GM19043 (cell line): Measurements from ENCODE around the gene JPH3.

Experiments used
- ATAC-seq: cut with Tn5 transposase; IDR thresholded peaks from one replicate; pipeline ENCODE4 v1.9.1; 2021; ENCODE audit warnings: low read depth; ENCODE audit not compliant: unreplicated experiment

The JPH3 gene

GRCh38 chr16:87648236-87648635 lies 45.9 kb downstream of the JPH3 start:
- no peak for ATAC-seq

- no peak for ATAC-seq
Observed at GRCh38 chr16:87648698-87649487, 46.6 kb downstream of the JPH3 start.

GRCh38 chr16:87652386-87652785 lies 50.1 kb downstream of the JPH3 start:
- ATAC-seq: no peak

GRCh38 chr16:87652799-87653198 lies 50.5 kb downstream of the JPH3 start:
- no peak for ATAC-seq

GRCh38 chr16:87653234-87653633 lies 50.9 kb downstream of the JPH3 start:
- ATAC-seq: no peak

GRCh38 chr16:87654826-87655225 lies 52.5 kb downstream of the JPH3 start:
- ATAC-seq: no peak

- no peak for ATAC-seq
Observed at GRCh38 chr16:87656328-87656727, 54.0 kb downstream of the JPH3 start.

GRCh38 chr16:87657621-87658192 lies 55.4 kb downstream of the JPH3 start:
- ATAC-seq: no peak

- ATAC-seq: no peak
Observed at GRCh38 chr16:87658564-87659225, 56.4 kb downstream of the JPH3 start.

GRCh38 chr16:87661561-87661960 lies 59.3 kb downstream of the JPH3 start:
- no peak for ATAC-seq

GRCh38 chr16:87662254-87663204 lies 60.2 kb downstream of the JPH3 start:
- no peak for ATAC-seq

GRCh38 chr16:87664792-87665191 lies 62.5 kb downstream of the JPH3 start:
- ATAC-seq: no peak

- no peak for ATAC-seq
Observed at GRCh38 chr16:87665193-87665592, 62.9 kb downstream of the JPH3 start.

GRCh38 chr16:87666919-87667318 lies 64.6 kb downstream of the JPH3 start:
- ATAC-seq: no peak

- ATAC-seq: no peak
Observed at GRCh38 chr16:87667443-87667842, 65.1 kb downstream of the JPH3 start.

- no peak for ATAC-seq
Observed at GRCh38 chr16:87667946-87668345, 65.6 kb downstream of the JPH3 start.

GRCh38 chr16:87669672-87670071 lies 67.4 kb downstream of the JPH3 start:
- no peak for ATAC-seq

GRCh38 chr16:87671221-87671620 lies 68.9 kb downstream of the JPH3 start:
- ATAC-seq: no peak

- ATAC-seq: no peak
Observed at GRCh38 chr16:87671715-87672270, 69.5 kb downstream of the JPH3 start.

GRCh38 chr16:87674419-87674818 lies 72.1 kb downstream of the JPH3 start:
- ATAC-seq: no peak
